IMR-90 (cell line): Measurements from ENCODE around the gene MRPS18A.

Experiments
- MXI1 ChIP-seq: IDR thresholded peaks from 2 replicates; pipeline ENCODE4 v1.6.1; 2012; ENCODE audit warnings: low read depth, mild to moderate bottlenecking, low read length, moderate library complexity, borderline replicate concordance
- POLR2A ChIP-seq: IDR thresholded peaks from 2 replicates; pipeline ENCODE4 v1.6.1; 2012; ENCODE audit warnings: mild to moderate bottlenecking, low read depth, low read length
- RAD21 ChIP-seq: IDR thresholded peaks from 2 replicates; pipeline ENCODE4 v1.6.1; 2012; ENCODE audit warnings: low read length, improper control_type of control experiment
- RFX5 ChIP-seq: IDR thresholded peaks from 2 replicates; pipeline ENCODE4 v1.8.0; 2012; ENCODE audit warnings: low read depth, mild to moderate bottlenecking, low read length, moderate library complexity
- SMC3 ChIP-seq: fragments of 150-350 bp; IDR thresholded peaks from 2 replicates; pipeline ENCODE4 v1.6.1; 2016; ENCODE audit warnings: low read depth, mild to moderate bottlenecking, antibody characterized with exemption, low read length, moderate library complexity
- TF ChIP-seq, protein P1 (sequence below): conservative IDR thresholded peaks from 2 replicates; pipeline ENCODE4 v1.5.1; 2012; ENCODE audit warnings: mild to moderate bottlenecking, low read depth, low read length, improper control_type of control experiment

- TF ChIP-seq POLR2A (no peak), SMC3 (no peak), MXI1 (no peak), RFX5 (no peak), RAD21 (no peak)
- TF ChIP-seq, protein P1, sequence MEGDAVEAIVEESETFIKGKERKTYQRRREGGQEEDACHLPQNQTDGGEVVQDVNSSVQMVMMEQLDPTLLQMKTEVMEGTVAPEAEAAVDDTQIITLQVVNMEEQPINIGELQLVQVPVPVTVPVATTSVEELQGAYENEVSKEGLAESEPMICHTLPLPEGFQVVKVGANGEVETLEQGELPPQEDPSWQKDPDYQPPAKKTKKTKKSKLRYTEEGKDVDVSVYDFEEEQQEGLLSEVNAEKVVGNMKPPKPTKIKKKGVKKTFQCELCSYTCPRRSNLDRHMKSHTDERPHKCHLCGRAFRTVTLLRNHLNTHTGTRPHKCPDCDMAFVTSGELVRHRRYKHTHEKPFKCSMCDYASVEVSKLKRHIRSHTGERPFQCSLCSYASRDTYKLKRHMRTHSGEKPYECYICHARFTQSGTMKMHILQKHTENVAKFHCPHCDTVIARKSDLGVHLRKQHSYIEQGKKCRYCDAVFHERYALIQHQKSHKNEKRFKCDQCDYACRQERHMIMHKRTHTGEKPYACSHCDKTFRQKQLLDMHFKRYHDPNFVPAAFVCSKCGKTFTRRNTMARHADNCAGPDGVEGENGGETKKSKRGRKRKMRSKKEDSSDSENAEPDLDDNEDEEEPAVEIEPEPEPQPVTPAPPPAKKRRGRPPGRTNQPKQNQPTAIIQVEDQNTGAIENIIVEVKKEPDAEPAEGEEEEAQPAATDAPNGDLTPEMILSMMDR: no peak
These were observed 47.4 kb downstream of the MRPS18A start for GRCh38 chr6:43639984-43640800.
